Adrenal gland (tissue), 12 donors: ENCODE data around the gene SLC39A1. TPM values are rescaled to one million over a fixed set of nuclear protein-coding genes. Genes with fewer than 3 reads are reported as not detected.

Source experiments
- DNase-seq, 7 donors: peaks; one replicate each; pipeline ENCODE4 v3.0.0-alpha.2; 2019 to 2020
- H3K27ac ChIP-seq, 5 donors: fragments of 200-600 bp; sonication (generic) in 4 of 5; 1 replicate in 3 of 5; 2 replicates in 2 of 5; pipeline versions ENCODE4 v1.5.1 to v1.8.0; 2016 to 2020; ENCODE audit warnings: mild to moderate bottlenecking in 1 of 5
- H3K27me3 ChIP-seq: fragments of 200-600 bp; 2 replicates; pipeline ENCODE4 v1.8.0; 2021
- H3K36me3 ChIP-seq, 2 donors: fragments of 200-600 bp; replicated peaks in 1 of 2; 1 replicate in 1 of 2; 2 replicates in 1 of 2; pipeline versions ENCODE4 v1.5.1 to v1.8.0; 2018 to 2022
- H3K4me1 ChIP-seq, 2 donors: fragments of 200-600 bp; replicated peaks in 1 of 2; 1 replicate in 1 of 2; 2 replicates in 1 of 2; pipeline versions ENCODE4 v1.5.1 to v1.8.0; 2018 to 2021
- H3K4me3 ChIP-seq, 4 donors: fragments of 200-600 bp; sonication (generic) in 3 of 4; one replicate each; pipeline ENCODE4 v1.5.1; 2016 to 2018
- H3K9me3 ChIP-seq, 3 donors: fragments of 200-600 bp; sonication (generic) in 1 of 3; replicated peaks in 1 of 3; 1 replicate in 2 of 3; 2 replicates in 1 of 3; pipeline versions ENCODE4 v1.5.1 to v1.8.0; 2016 to 2021
- POLR2A ChIP-seq, 2 donors: fragments of 450-650 bp; IDR thresholded peaks; one replicate each; pipeline ENCODE4 v1.6.1; 2017; ENCODE audit warnings: antibody characterized with exemption in 2 of 2, mild to moderate bottlenecking in 2 of 2, moderate library complexity in 1 of 2
- WGBS, 4 donors: extraction: QIAGEN DNeasy Blood & Tissue Kit in 2 of 4; methylation state at CpG; one replicate each; pipeline versions ENCODE4 v1.1.5 to v1.1.7; 2013 to 2017; 5-methylcytosine and 5-hydroxymethylcytosine counted together
- intact Hi-C, 2 donors: fragments of 100-400 bp; cut with DNase I; formaldehyde crosslinking; loops; one replicate each; pipeline versions ENCODE4 v1.14.1 to v1.15.0; 2022 to 2023
- polyA plus RNA-seq, 3 donors: library from polyadenylated mRNA; stranded (reverse); fragments of 200-250 nt in 2 of 3; fragments of 350-450 nt in 1 of 3; fragmentation: Illumina TruSeq in 1 of 3; extraction: RNeasy Lipid Tissue Mini Kit (QIAGEN cat#74804) in 1 of 3; gene quantifications; one replicate each; pipeline ENCODE4 v1.2.3, GENCODE V29; 2013 to 2014
- total RNA-seq, 9 donors: library from RNA; depleted of rRNA in 4 of 9; stranded (reverse); fragments of >200 nt in 4 of 9; fragments of 120-200 nt in 1 of 9; fragmentation: NEBNext Ultra II Directional in 1 of 9; extraction: Animal tissue kit (Norgen Biotek cat#: 25700) in 1 of 9; gene quantifications; one replicate each; pipeline versions ENCODE4 v1.1.0 to v1.2.4, GENCODE V29; 2013 to 2023
- TF ChIP-seq, protein P1 (sequence below), 6 experiments: fragments of 450-650 bp in 4 of 6; fragments of 200-600 bp in 2 of 6; sonication (generic) in 1 of 6; IDR thresholded peaks; 1 replicate in 5 of 6; 2 replicates in 1 of 6; pipeline versions ENCODE4 v1.5.1 to v1.8.0; 2016 to 2021; ENCODE audit warnings: antibody characterized with exemption in 6 of 6, mild to moderate bottlenecking in 2 of 6, moderate library complexity in 1 of 6
- donor health status: healthy with polysubstance abuse.
- donor health status: Bipolar disorder and iron deficiency.
- donor health status: DM: yes; HTN: yes; CAD: no.
- donor health status: DM: no; HTN: no; CAD: no.
- donor health status: DM: no; HTN: no; CAD: no.
- donor health status: DM: yes; HTN: yes; CAD: no.

Gene SLC39A1
- total and polyA plus RNA-seq, 12 donors, result 29.1 to 173 (median 112) TPM

DNA sequence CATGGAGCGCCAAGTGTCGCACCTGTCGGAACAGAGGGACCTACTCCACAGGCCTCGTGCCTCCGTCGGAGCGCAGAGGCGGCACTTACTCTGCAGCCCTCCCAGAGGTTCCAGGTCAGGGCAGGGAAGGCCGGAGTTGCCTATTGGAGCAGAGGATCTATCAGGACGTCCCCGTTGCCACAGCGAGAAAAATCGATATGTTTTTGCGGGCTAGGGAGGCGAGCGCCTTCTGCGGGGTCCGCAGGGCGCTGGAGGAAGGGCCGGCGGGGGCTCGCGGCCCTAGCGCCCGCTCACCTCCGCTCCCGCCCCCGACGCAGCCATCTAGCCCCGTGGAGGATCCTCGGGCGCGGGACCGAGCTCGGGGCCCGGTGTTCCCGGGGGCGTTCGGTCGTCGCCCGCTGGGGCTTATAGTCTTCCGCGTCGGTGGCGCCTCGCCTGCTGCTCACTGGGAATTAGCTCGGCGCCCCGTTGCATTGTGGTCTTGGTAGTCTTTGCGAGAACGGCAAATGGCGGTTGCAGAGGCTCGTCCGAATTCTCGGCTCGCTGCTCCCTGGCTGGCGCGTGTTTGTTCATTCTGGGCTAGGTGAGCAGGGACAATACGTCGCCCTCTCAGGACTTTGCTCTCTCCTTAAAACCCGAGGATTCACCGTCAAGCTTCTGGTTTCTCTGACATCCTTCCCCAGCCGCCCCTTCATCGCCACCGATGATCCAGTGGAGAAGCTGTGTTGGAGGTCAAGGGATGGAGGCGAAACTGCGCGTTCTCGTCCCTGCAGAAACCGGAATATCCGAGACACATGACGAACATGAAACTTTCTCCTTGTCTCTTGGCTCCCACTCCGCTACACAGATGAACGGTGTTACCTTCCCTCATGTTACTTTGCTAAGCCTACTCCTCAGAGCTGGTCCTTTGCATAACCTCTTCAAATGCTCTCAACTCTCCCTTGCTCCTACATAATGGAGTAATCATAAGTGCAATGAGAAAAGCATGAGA, 14.2 kb upstream of the SLC39A1 start, which contains the start of gene JTB:
Gene JTB (minus strand): TSS at position 425 of the 991 bp plus-strand sequence. CDS start 422 bp downstream, at position 3.
- Histone ChIP-seq H3K4me1 (peaks cover 17 to 18% of the 10 kb centered on the region in 2 donors), H3K27me3 (no peaks in the 10 kb centered on the region), H3K27ac (peak within 1 kb of the TSS; percentile 34 to 93 (median 90)), H3K4me3 (peak within 1 kb of the TSS; percentile 52 to 87 (median 78)), H3K9me3 (no peaks in the 10 kb centered on the region), H3K36me3 (peaks cover 0 to 45% of the 10 kb centered on the region in 2 donors)
- TF ChIP-seq POLR2A (IDR thresholded peaks at IDR 0.05), result peak; percentile 82 to 84
- TF ChIP-seq, protein P1, sequence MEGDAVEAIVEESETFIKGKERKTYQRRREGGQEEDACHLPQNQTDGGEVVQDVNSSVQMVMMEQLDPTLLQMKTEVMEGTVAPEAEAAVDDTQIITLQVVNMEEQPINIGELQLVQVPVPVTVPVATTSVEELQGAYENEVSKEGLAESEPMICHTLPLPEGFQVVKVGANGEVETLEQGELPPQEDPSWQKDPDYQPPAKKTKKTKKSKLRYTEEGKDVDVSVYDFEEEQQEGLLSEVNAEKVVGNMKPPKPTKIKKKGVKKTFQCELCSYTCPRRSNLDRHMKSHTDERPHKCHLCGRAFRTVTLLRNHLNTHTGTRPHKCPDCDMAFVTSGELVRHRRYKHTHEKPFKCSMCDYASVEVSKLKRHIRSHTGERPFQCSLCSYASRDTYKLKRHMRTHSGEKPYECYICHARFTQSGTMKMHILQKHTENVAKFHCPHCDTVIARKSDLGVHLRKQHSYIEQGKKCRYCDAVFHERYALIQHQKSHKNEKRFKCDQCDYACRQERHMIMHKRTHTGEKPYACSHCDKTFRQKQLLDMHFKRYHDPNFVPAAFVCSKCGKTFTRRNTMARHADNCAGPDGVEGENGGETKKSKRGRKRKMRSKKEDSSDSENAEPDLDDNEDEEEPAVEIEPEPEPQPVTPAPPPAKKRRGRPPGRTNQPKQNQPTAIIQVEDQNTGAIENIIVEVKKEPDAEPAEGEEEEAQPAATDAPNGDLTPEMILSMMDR (IDR thresholded peaks at IDR 0.05), result peak in 1 of 6 experiments; percentile 12
- WGBS, 4 donors, result 0 to 1% (median 0%) methylated on average over 40 to 75 of the region's 75 CpGs
- intact Hi-C loops, result no loop called here
- DNase-seq, result peak; percentile 88 to 96 (median 92)

DNA sequence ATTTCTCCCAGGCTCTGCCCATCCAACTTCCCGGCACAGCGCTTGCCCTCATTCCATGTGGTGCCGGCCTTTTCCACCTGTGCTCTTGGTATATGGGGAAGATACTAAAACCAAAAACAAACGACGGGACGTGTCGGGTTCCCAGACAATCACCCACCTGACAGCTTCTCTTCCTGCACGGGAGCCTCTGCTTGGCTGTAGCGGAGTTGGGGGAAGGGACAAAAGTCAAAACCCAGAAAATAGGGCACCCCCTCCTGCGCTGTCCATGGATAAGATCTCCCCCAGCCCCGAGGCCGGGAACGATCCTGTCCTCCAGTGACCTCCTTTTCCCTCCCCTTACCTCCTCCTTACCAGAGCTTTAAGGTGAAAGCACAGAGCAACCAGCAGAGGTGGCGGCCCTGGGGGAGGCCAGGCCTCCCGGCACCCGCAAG, 13.5 kb upstream of the SLC39A1 start:
- intact Hi-C loops, result no loop called here

DNA sequence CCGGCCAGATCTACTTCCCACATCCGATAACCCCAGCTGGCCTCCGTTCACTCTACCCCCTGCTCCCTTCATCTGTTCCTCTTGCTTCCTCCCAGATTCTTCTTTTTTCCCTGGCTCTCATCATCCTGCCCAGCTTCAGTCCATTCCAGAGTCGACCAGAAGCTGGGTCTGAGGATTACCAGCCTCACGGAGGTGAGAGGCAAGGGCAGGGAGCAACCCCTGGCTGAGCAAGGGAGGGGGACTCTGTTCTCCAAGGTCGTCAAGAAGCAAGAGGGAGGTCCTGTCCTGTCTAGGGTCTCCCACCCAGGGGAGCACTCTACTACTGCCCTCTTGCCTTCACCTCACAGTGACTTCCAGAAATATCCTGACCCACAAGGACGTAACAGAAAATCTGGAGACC, 10.2 kb upstream of the SLC39A1 start:
- Histone ChIP-seq H3K4me1 (peaks cover 16 to 20% of the 10 kb centered on the region in 2 donors), H3K4me3 (no peak overlapping the region), H3K27ac (no peak overlapping the region), H3K9me3 (no peaks in the 10 kb centered on the region), H3K27me3 (no peaks in the 10 kb centered on the region), H3K36me3 (peaks cover 0 to 35% of the 10 kb centered on the region in 2 donors)
- DNase-seq, result no peak
- intact Hi-C loops, result no loop called here
- WGBS, 4 donors, result 74 to 80% (median 74%) methylated on average over 7 of the region's 7 CpGs
- TF ChIP-seq, protein P1 (IDR thresholded peaks at IDR 0.05), result no peak
- TF ChIP-seq POLR2A (IDR thresholded peaks at IDR 0.05), result no peak

More for the DNA sequence above, 13.5 kb upstream of the SLC39A1 start:
- Histone ChIP-seq H3K27ac (peak overlapping the region; percentile 34 to 93 (median 90)), H3K4me3 (peak overlapping the region; percentile 52 to 87 (median 78)), H3K27me3 (no peaks in the 10 kb centered on the region), H3K9me3 (no peaks in the 10 kb centered on the region), H3K4me1 (peaks cover 17 to 18% of the 10 kb centered on the region in 2 donors), H3K36me3 (peaks cover 0 to 42% of the 10 kb centered on the region in 2 donors)
- peak in 1 of 7 donors; percentile 44 for DNase-seq
- WGBS, 4 donors, result 0 to 1% (median 0%) methylated on average over 11 to 16 of the region's 16 CpGs
- no peak for TF ChIP-seq POLR2A (IDR thresholded peaks at IDR 0.05)
- TF ChIP-seq, protein P1 (IDR thresholded peaks at IDR 0.05), result no peak

DNA sequence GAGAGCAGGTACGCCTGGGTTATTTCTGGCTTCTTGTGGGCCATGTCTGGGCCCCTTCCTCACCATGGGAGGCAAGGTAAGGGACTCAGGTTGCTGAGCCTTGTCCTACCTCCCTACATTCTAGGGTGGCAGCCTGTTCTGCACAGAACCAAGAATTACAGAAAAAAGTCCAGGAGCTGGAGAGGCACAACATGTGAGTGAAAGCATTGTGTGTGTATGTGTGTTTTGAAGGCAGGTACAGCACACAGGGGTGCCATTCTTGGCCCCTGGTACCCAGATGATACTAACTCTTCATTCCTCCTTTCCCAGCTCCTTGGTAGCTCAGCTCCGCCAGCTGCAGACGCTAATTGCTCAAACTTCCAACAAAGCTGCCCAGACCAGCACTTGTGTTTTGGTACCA, 9.7 kb upstream of the SLC39A1 start:
- WGBS, 4 donors, result 88 to 95% (median 94%) methylated on average over 3 of the region's 3 CpGs
- TF ChIP-seq POLR2A (IDR thresholded peaks at IDR 0.05), result no peak
- TF ChIP-seq, protein P1 (IDR thresholded peaks at IDR 0.05), result no peak
- Histone ChIP-seq H3K27ac (no peak overlapping the region), H3K4me1 (peaks cover 11 to 19% of the 10 kb centered on the region in 2 donors), H3K36me3 (peaks cover 0 to 35% of the 10 kb centered on the region in 2 donors), H3K27me3 (no peaks in the 10 kb centered on the region), H3K9me3 (no peaks in the 10 kb centered on the region), H3K4me3 (no peak overlapping the region)
- intact Hi-C loops, result no loop called here
- no peak for DNase-seq
